Forelimb muscle (tissue), 1 donor: ENCODE results near the gene CYP2F1. TPM values are rescaled to one million over a fixed set of nuclear protein-coding genes. Genes with fewer than 3 reads are reported as not detected.
"Not testable (repeated sequence)": the region's sequence is repeated elsewhere in the genome, so short reads cannot be mapped to it uniquely, and the experiment has no call there.

Source experiments
- DNase-seq: peaks from one replicate; pipeline ENCODE4 v3.0.0-alpha.2; 2013; ENCODE audit warnings: low read depth
- polyA plus RNA-seq: library from polyadenylated mRNA; unstranded; fragments of 120-200 nt; gene quantifications from one replicate; pipeline ENCODE4 v1.2.1, GENCODE V29; 2013; ENCODE audit not compliant: insufficient read length

CYP2F1 gene
- polyA plus RNA-seq, result not detected

- no peak for DNase-seq
Observed at GRCh38 chr19:41114132-41114531, at the start of gene CYP2F1. TSS of gene CYP2F1 (plus strand) at chr19:41114432. CDS start at chr19:41116189, 1,757 bp downstream.

- DNase-seq, result no peak
Observed at GRCh38 chr19:41064974-41065569, 49.2 kb upstream of the CYP2F1 start.

- DNase-seq, result no peak
Observed at GRCh38 chr19:41076286-41076685, 37.9 kb upstream of the CYP2F1 start.

GRCh38 chr19:41083516-41083915, 30.7 kb upstream of the CYP2F1 start:
- DNase-seq, result no peak

GRCh38 chr19:41085748-41086415, 28.4 kb upstream of the CYP2F1 start:
- DNase-seq, result no peak

- no peak for DNase-seq
Observed at GRCh38 chr19:41088151-41088550, 26.1 kb upstream of the CYP2F1 start, which contains the start of gene CYP2A13. TSS of gene CYP2A13 (plus strand) at chr19:41088451. CDS start at chr19:41088472, 21 bp downstream.

GRCh38 chr19:41089959-41090358, 24.3 kb upstream of the CYP2F1 start:
- DNase-seq, result no peak

GRCh38 chr19:41095703-41096102, 18.5 kb upstream of the CYP2F1 start:
- no peak for DNase-seq

- no peak for DNase-seq
Observed at GRCh38 chr19:41096353-41096752, 17.9 kb upstream of the CYP2F1 start.

- no peak for DNase-seq
Observed at GRCh38 chr19:41097302-41097701, 16.9 kb upstream of the CYP2F1 start.

- no peak for DNase-seq
Observed at GRCh38 chr19:41098762-41099161, 15.5 kb upstream of the CYP2F1 start.

GRCh38 chr19:41102210-41102609, 12.0 kb upstream of the CYP2F1 start:
- not testable (repeated sequence) for DNase-seq

GRCh38 chr19:41106177-41106576, 8.1 kb upstream of the CYP2F1 start:
- DNase-seq, result no peak

GRCh38 chr19:41111296-41111695, 2.9 kb upstream of the CYP2F1 start:
- no peak for DNase-seq

GRCh38 chr19:41111750-41112295, 2.4 kb upstream of the CYP2F1 start:
- no peak for DNase-seq

GRCh38 chr19:41112728-41113290, 1.4 kb upstream of the CYP2F1 start:
- DNase-seq, result no peak

GRCh38 chr19:41116261-41116660, 2.0 kb downstream of the CYP2F1 start:
- no peak for DNase-seq

GRCh38 chr19:41120929-41121911, 7.0 kb downstream of the CYP2F1 start:
- not testable (repeated sequence) for DNase-seq

- not testable (repeated sequence) for DNase-seq
Observed at GRCh38 chr19:41122846-41123245, 8.6 kb downstream of the CYP2F1 start.

- no peak for DNase-seq
Observed at GRCh38 chr19:41123716-41124294, 9.6 kb downstream of the CYP2F1 start.

GRCh38 chr19:41126765-41127203, 12.6 kb downstream of the CYP2F1 start:
- DNase-seq, result not testable (repeated sequence)
